Measurements from ENCODE around the gene USP7. TPM values are rescaled to one million over a fixed set of nuclear protein-coding genes. Genes with fewer than 3 reads are reported as not detected.

USP7 gene
- total and polyA plus RNA-seq, 10 of the 15 experiments (the other 5 are each of a cell fraction or from before 2014, with no cell fraction given) = 16.2 to 133 (median 60.5) TPM

DNA sequence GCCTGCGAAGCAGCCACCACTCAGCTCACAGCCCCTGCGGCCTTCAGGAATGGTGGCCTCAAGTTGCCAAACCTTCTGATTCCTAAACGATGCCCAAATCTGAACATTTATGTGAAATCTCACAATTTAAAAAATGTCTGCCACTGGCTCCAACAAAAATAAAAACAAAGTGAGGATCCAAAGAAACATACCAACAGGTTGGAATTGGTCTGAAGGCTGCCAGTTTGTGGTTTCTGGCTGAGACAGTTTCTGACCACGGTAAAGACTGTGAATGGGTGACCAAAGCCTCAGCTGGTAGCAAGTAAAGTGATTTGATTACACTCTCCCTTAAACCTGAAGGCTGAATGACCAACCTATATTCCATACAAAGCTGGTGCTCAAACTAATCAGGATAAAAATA is 56.6 kb downstream of the USP7 start:
- BruUV-seq (replicated peaks) = no TSS peak
- no peak overlapping the region for H3K4me3 ChIP-seq
- H2AFZ ChIP-seq (ENCODE audit: control insufficient read depth, low read depth, low read length) = no peak overlapping the region
- WGBS (ENCODE audit: insufficient coverage, insufficient replicate concordance, low lambda C conversion rate, missing lambda C conversion rate) = 87% methylated on average over 4 of the region's 4 CpGs
- H3K9ac ChIP-seq (ENCODE audit: control insufficient read depth, insufficient read depth, low read length) = no peak overlapping the region
- no peak overlapping the region for H3K27ac ChIP-seq (ENCODE audit: control insufficient read depth, insufficient read depth)
- H3K36me3 ChIP-seq (ENCODE audit: control insufficient read depth in 2 of 2, insufficient read depth in 2 of 2, low read length in 1 of 2) = peaks cover 42 to 66% of the 10 kb centered on the region in 2 experiments
- ChIA-PET SMC1A (ENCODE audit: uncharacterized antibody, unreplicated experiment) (no interaction called here), CTCF (interaction anchor here (1.4 to 2.5 kb wide), 3 partner anchors 14 to 102 kb away, joined by 3 to 9 read pairs (median 6); no protein-coding TSS in a partner anchor), RAD21 (ENCODE audit: unreplicated experiment) (interaction anchor here (0.6 kb wide), 1 partner anchor 102 kb away, joined by 3 read pairs; no protein-coding TSS in a partner anchor), POLR2A (no interaction called here)
- H4K20me1 ChIP-seq (ENCODE audit: control insufficient read depth, insufficient read depth) = no peaks in the 10 kb centered on the region
- DNase-seq (ENCODE audit: low read depth, low spot score) (no peak), FAIRE-seq (no peak), ATAC-seq (no peak)
- in situ Hi-C loops (cut with MboI) (no loop called here), intact Hi-C loops (cut with micrococcal nuclease; ENCODE audit: unreplicated experiment) (no loop called here)
- H3K4me1 ChIP-seq (ENCODE audit: control insufficient read depth, insufficient read depth, low read length) = no peaks in the 10 kb centered on the region
- H3K9me3 ChIP-seq (replicated peaks; ENCODE audit: control insufficient read depth, insufficient read depth, low read length) = no peaks in the 10 kb centered on the region
- H3K27me3 ChIP-seq (replicated peaks in 1 of 2; ENCODE audit: control insufficient read depth in 2 of 2, insufficient read depth in 2 of 2, low read length in 1 of 2) = no peaks in the 10 kb centered on the region
- no peak overlapping the region for H3K4me2 ChIP-seq (ENCODE audit: control insufficient read depth, insufficient read depth)
- no peaks in the 10 kb centered on the region; the same call in 1 of the 2 replicates for H3K79me2 ChIP-seq (ENCODE audit: control insufficient read depth, insufficient read depth, low read length)
- TF ChIP-seq MYB (IDR thresholded peaks at IDR 0.05; ENCODE audit: borderline replicate concordance, low read depth, low read length) (no peak), NFIC (IDR thresholded peaks at IDR 0.05; ENCODE audit: low read depth, low read length) (no peak), RELA (IDR thresholded peaks at IDR 0.05; ENCODE audit: borderline replicate concordance, partially characterized antibody) (no peak), ZNF384 (IDR thresholded peaks at IDR 0.05; ENCODE audit: borderline replicate concordance, low read depth, low read length) (no peak), POLR2AphosphoS5 (IDR thresholded peaks at IDR 0.05; ENCODE audit: low read length) (no peak)

- no peak overlapping the region for H3K4me2 ChIP-seq (ENCODE audit: control insufficient read depth, insufficient read depth)
- H3K4me3 ChIP-seq = no peak overlapping the region
- ATAC-seq (peak; percentile 52; the same call in 2 of the 3 replicates), DNase-seq (ENCODE audit: low read depth, low spot score) (no peak), FAIRE-seq (no peak)
- POLR2A ChIA-PET = no interaction called here
- H3K9me3 ChIP-seq (replicated peaks; ENCODE audit: control insufficient read depth, insufficient read depth, low read length) = no peaks in the 10 kb centered on the region
- H3K27ac ChIP-seq (ENCODE audit: control insufficient read depth, insufficient read depth) = no peak overlapping the region
- H2AFZ ChIP-seq (ENCODE audit: control insufficient read depth, low read depth, low read length) = no peak overlapping the region
- in situ Hi-C loops (cut with MboI) (no loop called here), intact Hi-C loops (cut with micrococcal nuclease; ENCODE audit: unreplicated experiment) (loop anchor here (1.0 kb wide), 2 partner anchors 30 to 102 kb away; no protein-coding TSS in a partner anchor)
- RAD21 ChIA-PET (ENCODE audit: unreplicated experiment) = no interaction called here
- H4K20me1 ChIP-seq (ENCODE audit: control insufficient read depth, insufficient read depth) = no peaks in the 10 kb centered on the region
- H3K79me2 ChIP-seq (ENCODE audit: control insufficient read depth, insufficient read depth, low read length) = no peaks in the 10 kb centered on the region; the same call in 1 of the 2 replicates
- peaks cover 43 to 66% of the 10 kb centered on the region in 2 experiments for H3K36me3 ChIP-seq (ENCODE audit: control insufficient read depth in 2 of 2, insufficient read depth in 2 of 2, low read length in 1 of 2)
- CTCF ChIA-PET = interaction anchor here (1.0 to 2.5 kb wide), 7 partner anchors 9 to 197 kb away, joined by 3 to 9 read pairs (median 3); no protein-coding TSS in a partner anchor
- no peaks in the 10 kb centered on the region for H3K27me3 ChIP-seq (replicated peaks in 1 of 2; ENCODE audit: control insufficient read depth in 2 of 2, insufficient read depth in 2 of 2, low read length in 1 of 2)
- no peak overlapping the region for H3K9ac ChIP-seq (ENCODE audit: control insufficient read depth, insufficient read depth, low read length)
- SMC1A ChIA-PET (ENCODE audit: uncharacterized antibody, unreplicated experiment) = interaction anchor here (1.0 to 1.6 kb wide), 3 partner anchors 14 to 103 kb away, joined by 3 to 5 read pairs (median 3); no protein-coding TSS in a partner anchor
- BruUV-seq (replicated peaks) = no TSS peak
- no peaks in the 10 kb centered on the region for H3K4me1 ChIP-seq (ENCODE audit: control insufficient read depth, insufficient read depth, low read length)
- WGBS (ENCODE audit: insufficient coverage, insufficient replicate concordance, low lambda C conversion rate, missing lambda C conversion rate) = 93% methylated on average over 14 of the region's 14 CpGs
- no peak for TF ChIP-seq BRCA1 (IDR thresholded peaks at IDR 0.05; ENCODE audit: low read depth, low read length)
- TF ChIP-seq, protein P1, sequence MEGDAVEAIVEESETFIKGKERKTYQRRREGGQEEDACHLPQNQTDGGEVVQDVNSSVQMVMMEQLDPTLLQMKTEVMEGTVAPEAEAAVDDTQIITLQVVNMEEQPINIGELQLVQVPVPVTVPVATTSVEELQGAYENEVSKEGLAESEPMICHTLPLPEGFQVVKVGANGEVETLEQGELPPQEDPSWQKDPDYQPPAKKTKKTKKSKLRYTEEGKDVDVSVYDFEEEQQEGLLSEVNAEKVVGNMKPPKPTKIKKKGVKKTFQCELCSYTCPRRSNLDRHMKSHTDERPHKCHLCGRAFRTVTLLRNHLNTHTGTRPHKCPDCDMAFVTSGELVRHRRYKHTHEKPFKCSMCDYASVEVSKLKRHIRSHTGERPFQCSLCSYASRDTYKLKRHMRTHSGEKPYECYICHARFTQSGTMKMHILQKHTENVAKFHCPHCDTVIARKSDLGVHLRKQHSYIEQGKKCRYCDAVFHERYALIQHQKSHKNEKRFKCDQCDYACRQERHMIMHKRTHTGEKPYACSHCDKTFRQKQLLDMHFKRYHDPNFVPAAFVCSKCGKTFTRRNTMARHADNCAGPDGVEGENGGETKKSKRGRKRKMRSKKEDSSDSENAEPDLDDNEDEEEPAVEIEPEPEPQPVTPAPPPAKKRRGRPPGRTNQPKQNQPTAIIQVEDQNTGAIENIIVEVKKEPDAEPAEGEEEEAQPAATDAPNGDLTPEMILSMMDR (IDR thresholded peaks at IDR 0.05 in 2 of 3, conservative IDR thresholded peaks at IDR 0.05 in 1 of 3; ENCODE audit: control insufficient read depth in 2 of 3, extremely low read depth in 1 of 3, insufficient read depth in 1 of 3, low read depth in 3 of 3, low read length in 3 of 3) = peak; percentile 8 to 25 (median 9); a peak in 1 of 6 replicates
Measured at GRCh38 chr16:8905795-8906591, 57.7 kb downstream of the USP7 start.

All from GM12878 (cell line).